ENCODE results near the gene RAMP2. TPM values are rescaled to one million over a fixed set of nuclear protein-coding genes. Genes with fewer than 3 reads are reported as not detected.

The RAMP2 gene
- total RNA-seq, 2 donors from 2014 or later = 3.1 to 7.6 TPM

- Histone ChIP-seq H3K36me3 (replicated peaks in 1 of 2; ENCODE audit: insufficient read depth in 1 of 2, low read depth in 2 of 2) (peaks cover 3 to 10% of the 10 kb centered on the region in 2 donors), H3K27ac (peak overlapping the region in 3 of 4 donors; percentile 32 to 78 (median 70)), H3K4me3 (peak overlapping the region; percentile 74 to 90), H3K4me1 (peaks cover 13% of the 10 kb centered on the region), H3K9me3 (no peaks in the 10 kb centered on the region), H3K27me3 (no peaks in the 10 kb centered on the region)
- DNase-seq = no peak
- ATAC-seq = no peak
- intact Hi-C loops (cut with DNase I) = no loop called here
- TF ChIP-seq CTCF (IDR thresholded peaks at IDR 0.05) = peak in 1 of 7 experiments; percentile 12
- no peak for TF ChIP-seq POLR2A (IDR thresholded peaks at IDR 0.05)
- WGBS, 2 donors = 3 to 6% methylated on average over 3 of the region's 3 CpGs
Observed at GRCh38 chr17:42772945-42773289, 11.9 kb downstream of the RAMP2 start.

- ATAC-seq = peak; percentile 95
- 1 to 2% methylated on average over 10 to 39 of the region's 39 CpGs for WGBS, 2 donors
- intact Hi-C loops (cut with DNase I) = no loop called here
Observed at GRCh38 chr17:42773290-42774035, 12.4 kb downstream of the RAMP2 start, which contains the start of gene VPS25. TSS of gene VPS25 (plus strand) at chr17:42773449. CDS start at chr17:42773476, 27 bp downstream.

DNA sequence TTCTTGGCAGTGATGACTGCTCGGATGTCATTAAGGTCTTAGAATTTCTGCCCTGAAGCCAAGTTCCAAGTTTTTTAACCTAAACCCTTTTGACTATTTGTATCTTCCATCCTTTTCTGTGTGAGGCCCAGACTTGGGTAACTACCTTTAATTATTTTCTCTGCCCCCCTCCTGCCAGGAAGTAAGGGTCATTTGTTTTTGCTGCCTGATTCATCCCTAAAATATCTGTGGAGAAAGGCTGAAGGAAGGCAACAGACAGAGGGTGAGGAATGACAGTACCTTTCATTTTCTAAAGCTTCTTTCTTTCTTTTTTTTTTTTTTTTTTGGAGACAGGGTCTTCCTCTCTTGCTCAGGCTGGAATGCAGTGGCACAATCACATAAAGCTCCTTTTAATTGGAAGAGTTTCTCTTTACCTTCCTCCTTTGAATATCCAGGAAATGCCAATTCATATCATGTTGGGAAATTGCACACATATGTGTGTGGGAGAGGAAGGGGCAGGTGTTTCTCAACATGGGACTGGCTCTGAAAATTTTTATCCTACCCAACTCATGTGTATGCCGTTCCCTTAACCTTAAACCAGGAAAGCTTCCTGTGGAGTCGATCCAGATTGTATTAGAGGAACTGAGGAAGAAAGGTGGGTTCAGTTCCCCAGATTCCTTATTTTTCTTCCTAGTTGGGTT, 13.2 kb downstream of the RAMP2 start:
- H3K36me3 ChIP-seq (replicated peaks in 1 of 2; ENCODE audit: insufficient read depth in 1 of 2, low read depth in 2 of 2) = peaks cover 6 to 16% of the 10 kb centered on the region in 2 donors
- ATAC-seq = no peak
- H3K27ac ChIP-seq = no peak overlapping the region
- peaks cover 13% of the 10 kb centered on the region for H3K4me1 ChIP-seq
- 67 to 70% methylated on average over 3 of the region's 3 CpGs for WGBS, 2 donors
- TF ChIP-seq CTCF (IDR thresholded peaks at IDR 0.05) (no peak), POLR2A (IDR thresholded peaks at IDR 0.05) (no peak)
- no peaks in the 10 kb centered on the region for H3K27me3 ChIP-seq
- intact Hi-C loops (cut with DNase I) = no loop called here
- H3K4me3 ChIP-seq = peak overlapping the region in 1 of 2 donors; percentile 74
- no peaks in the 10 kb centered on the region for H3K9me3 ChIP-seq
- no peak for DNase-seq

More at GRCh38 chr17:42773290-42774035, 12.4 kb downstream of the RAMP2 start, which contains the start of gene VPS25:
- no peaks in the 10 kb centered on the region for H3K9me3 ChIP-seq
- H3K36me3 ChIP-seq (replicated peaks in 1 of 2; ENCODE audit: insufficient read depth in 1 of 2, low read depth in 2 of 2) = peaks cover 6 to 14% of the 10 kb centered on the region in 2 donors
- H3K27me3 ChIP-seq = no peaks in the 10 kb centered on the region
- peaks cover 13% of the 10 kb centered on the region for H3K4me1 ChIP-seq
- peak within 1 kb of the TSS; percentile 74 to 90 for H3K4me3 ChIP-seq
- DNase-seq = peak; percentile 75 to 81 (median 78)
- TF ChIP-seq POLR2A (IDR thresholded peaks at IDR 0.05) (peak; percentile 26 to 75 (median 72)), CTCF (IDR thresholded peaks at IDR 0.05) (peak in 1 of 7 experiments; percentile 29)
- peak within 1 kb of the TSS; percentile 32 to 78 (median 54) for H3K27ac ChIP-seq

GRCh38 chr17:42775534-42776098, 14.6 kb downstream of the RAMP2 start:
- intact Hi-C loops (cut with DNase I) = no loop called here
- Histone ChIP-seq H3K4me3 (no peak overlapping the region), H3K27ac (no peak overlapping the region), H3K9me3 (no peaks in the 10 kb centered on the region), H3K4me1 (peaks cover 23% of the 10 kb centered on the region), H3K27me3 (peaks cover 0 to 2% of the 10 kb centered on the region in 2 donors), H3K36me3 (replicated peaks in 1 of 2; ENCODE audit: insufficient read depth in 1 of 2, low read depth in 2 of 2) (peaks cover 6 to 17% of the 10 kb centered on the region in 2 donors)
- 58 to 61% methylated on average over 3 of the region's 3 CpGs for WGBS, 2 donors
- no peak for DNase-seq
- no peak for ATAC-seq
- TF ChIP-seq CTCF (IDR thresholded peaks at IDR 0.05) (no peak), POLR2A (IDR thresholded peaks at IDR 0.05) (no peak)
